GM12865 (cell line): ENCODE data around the gene TM4SF20.

Source experiments
- DNase-seq: peaks from one replicate; pipeline ENCODE4 v3.0.0; 2010; ENCODE audit warnings: low read depth
- H3K4me3 ChIP-seq: 2 replicates; pipeline ENCODE4 v1.5.1; 2011; ENCODE audit warnings: mild to moderate bottlenecking, low read depth, low read length, control low read depth
- TF ChIP-seq, protein P1 (sequence below): IDR thresholded peaks from 2 replicates; pipeline ENCODE4 v1.5.1; 2011; ENCODE audit warnings: low read length, control low read depth, low read depth, inconsistent platforms; ENCODE audit not compliant: insufficient read depth; ENCODE audit errors: missing control alignments

Gene TM4SF20

GRCh38 chr2:227379095-227379494, at the start of gene TM4SF20:
Gene TM4SF20, minus strand, starts transcription at chr2:227379306. Its CDS starts 38 bp downstream, at chr2:227379268.
- no peak within 1 kb of the TSS for H3K4me3 ChIP-seq
- no peak for DNase-seq
- TF ChIP-seq, protein P1, sequence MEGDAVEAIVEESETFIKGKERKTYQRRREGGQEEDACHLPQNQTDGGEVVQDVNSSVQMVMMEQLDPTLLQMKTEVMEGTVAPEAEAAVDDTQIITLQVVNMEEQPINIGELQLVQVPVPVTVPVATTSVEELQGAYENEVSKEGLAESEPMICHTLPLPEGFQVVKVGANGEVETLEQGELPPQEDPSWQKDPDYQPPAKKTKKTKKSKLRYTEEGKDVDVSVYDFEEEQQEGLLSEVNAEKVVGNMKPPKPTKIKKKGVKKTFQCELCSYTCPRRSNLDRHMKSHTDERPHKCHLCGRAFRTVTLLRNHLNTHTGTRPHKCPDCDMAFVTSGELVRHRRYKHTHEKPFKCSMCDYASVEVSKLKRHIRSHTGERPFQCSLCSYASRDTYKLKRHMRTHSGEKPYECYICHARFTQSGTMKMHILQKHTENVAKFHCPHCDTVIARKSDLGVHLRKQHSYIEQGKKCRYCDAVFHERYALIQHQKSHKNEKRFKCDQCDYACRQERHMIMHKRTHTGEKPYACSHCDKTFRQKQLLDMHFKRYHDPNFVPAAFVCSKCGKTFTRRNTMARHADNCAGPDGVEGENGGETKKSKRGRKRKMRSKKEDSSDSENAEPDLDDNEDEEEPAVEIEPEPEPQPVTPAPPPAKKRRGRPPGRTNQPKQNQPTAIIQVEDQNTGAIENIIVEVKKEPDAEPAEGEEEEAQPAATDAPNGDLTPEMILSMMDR: no peak

GRCh38 chr2:227428731-227429285, 49.7 kb upstream of the TM4SF20 start:
- TF ChIP-seq, protein P1: no peak
- no peak for DNase-seq
- no peak overlapping the region for H3K4me3 ChIP-seq

- TF ChIP-seq, protein P1: no peak
- DNase-seq: no peak
- no peak overlapping the region for H3K4me3 ChIP-seq
Measured at GRCh38 chr2:227423656-227424499, 44.8 kb upstream of the TM4SF20 start.

DNA sequence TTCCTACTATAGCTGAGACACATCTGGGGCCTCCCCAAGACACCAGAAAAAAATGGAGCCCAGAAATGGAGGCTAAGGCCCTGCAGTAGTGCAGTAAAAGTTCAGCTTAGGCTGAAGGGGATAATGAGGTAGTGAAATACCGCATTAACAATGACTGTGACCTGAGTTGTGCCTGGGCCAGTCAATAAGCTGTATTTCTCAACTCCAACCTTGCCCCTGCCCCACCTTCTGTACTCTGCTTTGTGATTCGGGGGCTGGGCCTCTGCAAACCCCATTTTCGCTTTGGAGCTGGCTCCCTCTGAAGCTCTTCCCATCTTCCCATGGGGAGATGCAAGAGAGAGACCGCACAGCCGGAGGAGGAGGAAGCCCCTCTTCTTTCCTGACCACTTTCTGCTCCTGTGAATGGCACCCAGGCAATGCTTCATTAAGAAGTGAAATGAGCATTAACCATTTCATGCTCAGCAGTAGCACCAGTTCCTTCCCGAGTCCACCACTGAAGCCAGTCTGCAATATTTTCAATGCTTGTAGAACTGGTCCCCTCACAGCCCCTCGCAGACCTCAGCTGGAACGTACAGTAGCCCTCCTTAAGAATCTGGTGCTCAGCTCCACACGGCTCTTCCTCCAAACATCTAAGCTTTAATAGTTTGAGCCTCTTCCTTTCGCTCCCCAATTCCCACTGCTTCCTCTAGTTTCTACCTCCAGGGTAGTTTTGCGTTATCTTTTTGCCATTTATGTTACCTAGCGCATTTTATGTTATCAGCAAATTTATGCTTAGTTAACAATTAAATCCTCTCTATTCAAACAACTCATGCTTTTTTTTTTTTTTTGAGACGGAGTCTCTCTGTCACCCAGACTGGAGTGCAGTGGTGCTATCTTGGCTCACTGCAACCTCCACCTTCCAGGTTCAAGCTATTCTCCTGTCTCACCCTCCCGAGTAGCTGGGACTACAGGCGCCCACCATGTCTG, 41.3 kb upstream of the TM4SF20 start:
- TF ChIP-seq, protein P1: no peak
- no peak for DNase-seq
- H3K4me3 ChIP-seq: no peak overlapping the region

DNA sequence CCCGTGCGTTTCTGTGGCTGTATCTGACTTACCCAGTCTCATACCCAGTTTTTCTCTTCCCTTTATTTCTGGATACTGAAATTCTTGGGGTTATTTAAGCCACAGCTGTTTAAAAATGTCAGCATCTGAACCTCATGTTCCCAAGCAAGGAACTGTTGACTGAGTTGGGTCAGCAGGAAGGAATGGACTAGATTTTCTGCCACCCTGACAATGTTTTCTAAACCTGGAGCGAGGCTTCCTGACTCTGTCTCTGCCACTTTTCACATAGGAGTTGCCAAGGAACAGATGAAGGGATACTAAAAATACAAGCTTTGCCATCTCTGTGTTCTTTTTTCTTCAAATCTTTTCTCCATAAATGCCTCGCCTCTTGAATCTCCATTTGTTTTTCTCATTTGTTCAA, 37.6 kb upstream of the TM4SF20 start:
- no peak overlapping the region for H3K4me3 ChIP-seq

More for the DNA sequence above, 37.6 kb upstream of the TM4SF20 start:
- TF ChIP-seq, protein P1: no peak
- DNase-seq: no peak
